ENCODE measurements around the gene NTRK2. TPM values are rescaled to one million over a fixed set of nuclear protein-coding genes. Genes with fewer than 3 reads are reported as not detected.

The NTRK2 gene
- total RNA-seq, 2 experiments from 2014 or later, result 0.45 to 0.65 TPM

GRCh38 chr9:84668196-84669012 lies 1.1 kb upstream of the NTRK2 start:
- no peaks in the 10 kb centered on the region for H3K36me3 Mint-ChIP-seq
- intact Hi-C loops (cut with micrococcal nuclease), result loop anchor here (10.0 kb wide), 1 partner anchor 274 kb away; no protein-coding TSS in a partner anchor
- H3K27ac Mint-ChIP-seq, result no peak overlapping the region
- peak overlapping the region; percentile 48 for H3K4me3 Mint-ChIP-seq
- POLR2A ChIA-PET, result no interaction called here
- DNase-seq, result peak; percentile 63
- peaks cover 20% of the 10 kb centered on the region for H3K4me1 Mint-ChIP-seq (ENCODE audit: low read depth)
- H3K9me3 Mint-ChIP-seq, result no peaks in the 10 kb centered on the region
- CTCF ChIA-PET, result interaction anchor here (0.7 to 1.8 kb wide), 2 partner anchors 113 to 296 kb away, joined by 3 to 10 read pairs; no protein-coding TSS in a partner anchor
- peaks cover 46% of the 10 kb centered on the region for H3K27me3 Mint-ChIP-seq

DNA sequence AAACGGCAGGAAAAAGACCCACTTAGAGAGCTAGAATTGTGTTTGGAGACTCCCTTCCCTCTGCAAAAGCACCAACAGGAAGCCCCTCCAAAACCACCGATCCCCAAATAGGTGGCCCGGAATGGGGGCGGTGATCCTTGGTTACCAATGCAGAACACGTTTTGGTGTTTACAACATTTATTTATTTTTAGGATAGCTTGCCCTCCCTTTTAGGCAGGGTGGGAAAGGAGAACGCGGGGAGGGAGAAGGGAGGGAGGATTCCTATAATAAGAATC lies 579 bp upstream of the NTRK2 start:
- DNase-seq, result no peak
- ChIA-PET POLR2A (no interaction called here), CTCF (interaction anchor here (1.8 kb wide), 1 partner anchor 112 kb away, joined by 10 read pairs; no protein-coding TSS in a partner anchor)
- Mint-ChIP-seq H3K27me3 (peaks cover 46% of the 10 kb centered on the region), H3K4me3 (peak overlapping the region; percentile 48), H3K9me3 (no peaks in the 10 kb centered on the region), H3K36me3 (no peaks in the 10 kb centered on the region), H3K4me1 (ENCODE audit: low read depth) (peaks cover 20% of the 10 kb centered on the region), H3K27ac (no peak overlapping the region)
- intact Hi-C loops (cut with micrococcal nuclease), result loop anchor here (10.0 kb wide), 1 partner anchor 274 kb away; no protein-coding TSS in a partner anchor

DNA sequence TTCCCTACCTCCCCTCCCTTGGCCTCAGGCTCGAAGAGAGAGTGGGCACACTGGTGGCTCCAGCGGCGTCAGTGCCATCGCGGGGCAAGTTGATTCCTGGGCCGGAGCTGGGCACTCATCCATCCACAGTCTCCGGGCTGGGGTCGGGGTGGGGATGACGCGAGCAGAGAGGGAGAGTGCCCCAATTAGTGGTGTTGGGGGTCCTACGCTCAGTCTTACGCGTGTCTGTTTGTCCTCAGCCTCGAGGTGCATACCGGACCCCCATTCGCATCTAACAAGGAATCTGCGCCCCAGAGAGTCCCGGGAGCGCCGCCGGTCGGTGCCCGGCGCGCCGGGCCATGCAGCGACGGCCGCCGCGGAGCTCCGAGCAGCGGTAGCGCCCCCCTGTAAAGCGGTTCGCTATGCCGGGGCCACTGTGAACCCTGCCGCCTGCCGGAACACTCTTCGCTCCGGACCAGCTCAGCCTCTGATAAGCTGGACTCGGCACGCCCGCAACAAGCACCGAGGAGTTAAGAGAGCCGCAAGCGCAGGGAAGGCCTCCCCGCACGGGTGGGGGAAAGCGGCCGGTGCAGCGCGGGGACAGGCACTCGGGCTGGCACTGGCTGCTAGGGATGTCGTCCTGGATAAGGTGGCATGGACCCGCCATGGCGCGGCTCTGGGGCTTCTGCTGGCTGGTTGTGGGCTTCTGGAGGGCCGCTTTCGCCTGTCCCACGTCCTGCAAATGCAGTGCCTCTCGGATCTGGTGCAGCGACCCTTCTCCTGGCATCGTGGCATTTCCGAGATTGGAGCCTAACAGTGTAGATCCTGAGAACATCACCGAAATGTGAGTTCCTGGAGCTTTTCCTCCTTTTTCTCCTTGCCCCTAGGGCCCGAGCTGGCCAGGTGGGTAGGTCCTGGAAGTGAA lies 861 bp downstream of the NTRK2 start:
- Mint-ChIP-seq H3K27me3 (peaks cover 42% of the 10 kb centered on the region), H3K27ac (no peak overlapping the region), H3K36me3 (no peaks in the 10 kb centered on the region), H3K4me1 (ENCODE audit: low read depth) (peaks cover 20% of the 10 kb centered on the region), H3K4me3 (peak overlapping the region; percentile 38), H3K9me3 (no peaks in the 10 kb centered on the region)
- intact Hi-C loops (cut with micrococcal nuclease), result no loop called here
- POLR2A ChIA-PET, result no interaction called here
- CTCF ChIA-PET, result interaction anchor here (2.2 kb wide), 1 partner anchor 110 kb away, joined by 5 read pairs; no protein-coding TSS in a partner anchor
- no peak for DNase-seq

DNA sequence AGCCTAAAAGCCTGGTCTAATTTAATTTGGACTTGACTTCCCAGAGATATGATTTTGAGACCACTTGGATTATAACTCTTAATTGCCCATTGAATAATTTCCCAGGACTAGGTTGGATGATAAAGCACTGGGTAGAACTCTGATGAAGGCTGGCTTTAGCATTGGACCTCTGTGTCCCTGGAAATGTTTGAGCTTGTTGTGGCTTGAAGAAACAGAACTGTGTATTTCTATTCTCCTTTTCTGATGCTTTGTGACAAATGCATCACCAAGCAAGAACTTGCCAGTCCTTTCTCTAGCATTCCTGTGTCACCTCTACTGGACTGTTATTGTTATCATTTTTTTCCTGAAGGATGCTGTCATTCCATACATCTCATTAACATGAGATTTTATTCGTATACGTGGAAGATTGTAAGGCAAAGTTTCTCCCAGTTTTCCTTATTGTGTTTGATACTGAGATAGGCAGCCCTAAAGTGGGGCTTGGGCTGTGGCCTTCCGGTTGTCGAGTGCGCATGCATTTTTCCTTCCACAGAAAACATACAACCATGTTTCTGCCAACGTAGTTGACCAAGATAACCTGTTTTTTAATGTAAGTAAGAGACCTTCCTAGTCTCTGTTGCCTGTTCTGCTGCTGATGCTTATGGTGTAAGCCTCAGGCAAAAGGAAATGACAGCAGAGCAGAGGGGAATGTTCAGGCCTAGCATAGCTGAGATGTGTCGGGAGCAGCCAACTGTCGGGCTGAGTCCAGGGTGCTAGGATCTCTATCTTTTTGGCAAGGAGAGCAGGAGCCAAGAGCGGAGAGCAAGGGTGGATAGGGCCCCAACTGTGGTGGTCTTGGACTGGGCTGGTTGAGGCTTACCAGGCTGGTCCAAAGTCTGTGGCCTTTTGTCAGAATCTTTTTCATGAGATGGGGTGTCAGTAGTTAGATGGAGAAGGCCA lies 2.3 kb downstream of the NTRK2 start:
- ChIA-PET POLR2A (no interaction called here), CTCF (interaction anchor here (2.2 kb wide), 1 partner anchor 109 kb away, joined by 5 read pairs; no protein-coding TSS in a partner anchor)
- Mint-ChIP-seq H3K27me3 (peaks cover 36% of the 10 kb centered on the region), H3K27ac (no peak overlapping the region), H3K4me3 (no peak overlapping the region), H3K36me3 (no peaks in the 10 kb centered on the region), H3K4me1 (ENCODE audit: low read depth) (peaks cover 20% of the 10 kb centered on the region), H3K9me3 (no peaks in the 10 kb centered on the region)
- no peak for DNase-seq
- intact Hi-C loops (cut with micrococcal nuclease), result no loop called here

GRCh38 chr9:84673806-84674205 lies 4.3 kb downstream of the NTRK2 start:
- H3K27me3 Mint-ChIP-seq, result peaks cover 26% of the 10 kb centered on the region
- DNase-seq, result no peak
- no peak overlapping the region for H3K4me3 Mint-ChIP-seq
- no peaks in the 10 kb centered on the region for H3K36me3 Mint-ChIP-seq
- H3K27ac Mint-ChIP-seq, result no peak overlapping the region
- peaks cover 10% of the 10 kb centered on the region for H3K4me1 Mint-ChIP-seq (ENCODE audit: low read depth)
- POLR2A ChIA-PET, result no interaction called here
- no peaks in the 10 kb centered on the region for H3K9me3 Mint-ChIP-seq
- intact Hi-C loops (cut with micrococcal nuclease), result no loop called here
- CTCF ChIA-PET, result no interaction called here

DNA sequence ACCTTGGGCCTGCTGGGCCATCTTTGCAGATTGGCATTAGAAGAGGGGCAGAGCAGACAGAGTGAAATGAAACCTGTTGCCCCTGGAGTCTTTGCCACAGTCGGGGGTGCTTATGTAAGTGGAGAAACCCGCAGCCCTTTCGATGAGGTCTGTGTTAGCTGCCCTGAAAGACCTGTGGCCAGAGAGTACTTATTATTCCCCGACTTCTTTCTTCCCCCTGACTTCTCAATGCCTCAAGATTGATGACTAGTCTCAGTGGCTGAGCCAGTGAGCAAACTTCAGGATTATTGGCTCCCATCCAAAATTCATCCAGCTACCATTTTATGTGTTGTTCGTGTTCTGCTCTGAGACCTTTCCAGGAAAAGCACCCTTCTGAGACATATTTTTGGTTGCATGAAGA lies 7.6 kb downstream of the NTRK2 start:
- Mint-ChIP-seq H3K27ac (no peak overlapping the region), H3K27me3 (peaks cover 6% of the 10 kb centered on the region), H3K9me3 (no peaks in the 10 kb centered on the region), H3K4me1 (ENCODE audit: low read depth) (no peaks in the 10 kb centered on the region), H3K36me3 (no peaks in the 10 kb centered on the region), H3K4me3 (no peak overlapping the region)
- ChIA-PET POLR2A (no interaction called here), CTCF (no interaction called here)
- no peak for DNase-seq
- intact Hi-C loops (cut with micrococcal nuclease), result no loop called here

DNA sequence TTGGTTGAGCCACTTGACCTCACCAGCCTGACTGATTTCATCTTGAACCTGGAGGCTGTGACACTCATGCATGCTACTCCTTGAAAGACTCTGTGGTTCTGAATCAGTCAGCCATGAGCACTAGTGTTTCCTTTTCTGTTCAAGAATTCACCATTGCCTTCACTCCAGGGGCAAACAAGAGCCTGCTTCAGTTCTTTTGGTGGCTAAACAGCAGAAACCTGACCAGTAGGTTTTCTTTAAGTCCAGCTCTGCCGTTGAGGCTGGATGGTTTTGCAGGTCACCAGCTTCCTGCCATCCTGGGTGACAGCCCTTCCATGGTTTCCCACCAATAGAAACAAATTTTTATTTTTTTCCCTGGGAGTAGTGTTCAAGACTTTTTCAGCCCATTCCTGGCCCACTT lies 10.0 kb downstream of the NTRK2 start:
- no peaks in the 10 kb centered on the region for H3K9me3 Mint-ChIP-seq
- peaks cover 2% of the 10 kb centered on the region for H3K27me3 Mint-ChIP-seq
- H3K4me3 Mint-ChIP-seq, result no peak overlapping the region
- ChIA-PET CTCF (no interaction called here), POLR2A (no interaction called here)
- no peaks in the 10 kb centered on the region for H3K36me3 Mint-ChIP-seq
- no peak overlapping the region for H3K27ac Mint-ChIP-seq
- intact Hi-C loops (cut with micrococcal nuclease), result no loop called here
- no peaks in the 10 kb centered on the region for H3K4me1 Mint-ChIP-seq (ENCODE audit: low read depth)
- no peak for DNase-seq

- ChIA-PET CTCF (no interaction called here), POLR2A (no interaction called here)
- H3K9me3 Mint-ChIP-seq, result no peaks in the 10 kb centered on the region
- no peaks in the 10 kb centered on the region for H3K36me3 Mint-ChIP-seq
- H3K27me3 Mint-ChIP-seq, result peaks cover 2% of the 10 kb centered on the region
- H3K27ac Mint-ChIP-seq, result no peak overlapping the region
- no peaks in the 10 kb centered on the region for H3K4me1 Mint-ChIP-seq (ENCODE audit: low read depth)
- DNase-seq, result no peak
- intact Hi-C loops (cut with micrococcal nuclease), result no loop called here
- H3K4me3 Mint-ChIP-seq, result no peak overlapping the region
These were observed 12.2 kb downstream of the NTRK2 start for GRCh38 chr9:84681516-84682285.

DNA sequence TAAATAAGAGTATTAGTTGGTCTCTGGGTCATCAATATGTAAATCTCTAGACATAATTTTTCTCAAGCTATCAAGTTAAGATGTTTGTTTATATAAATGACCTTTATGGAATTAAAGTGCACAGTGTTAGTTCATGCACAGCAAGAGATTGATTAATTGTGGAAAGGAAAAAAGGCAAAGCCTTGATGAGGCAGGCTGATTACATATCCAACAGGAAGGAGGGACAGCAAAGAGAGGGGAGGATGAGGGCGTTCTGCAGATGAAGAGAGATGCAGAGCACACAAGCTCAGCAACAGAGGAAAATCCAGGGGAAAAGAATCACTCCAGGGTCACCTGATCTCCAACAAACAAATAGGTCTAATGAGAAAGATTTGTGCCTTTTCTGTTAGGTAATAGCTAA lies 16.5 kb downstream of the NTRK2 start:
- H3K4me1 Mint-ChIP-seq (ENCODE audit: low read depth), result no peaks in the 10 kb centered on the region
- H3K36me3 Mint-ChIP-seq, result no peaks in the 10 kb centered on the region
- H3K27ac Mint-ChIP-seq, result no peak overlapping the region
- H3K9me3 Mint-ChIP-seq, result no peaks in the 10 kb centered on the region
- ChIA-PET POLR2A (no interaction called here), CTCF (no interaction called here)
- H3K27me3 Mint-ChIP-seq, result no peaks in the 10 kb centered on the region
- H3K4me3 Mint-ChIP-seq, result no peak overlapping the region
- no peak for DNase-seq
- intact Hi-C loops (cut with micrococcal nuclease), result no loop called here

DNA sequence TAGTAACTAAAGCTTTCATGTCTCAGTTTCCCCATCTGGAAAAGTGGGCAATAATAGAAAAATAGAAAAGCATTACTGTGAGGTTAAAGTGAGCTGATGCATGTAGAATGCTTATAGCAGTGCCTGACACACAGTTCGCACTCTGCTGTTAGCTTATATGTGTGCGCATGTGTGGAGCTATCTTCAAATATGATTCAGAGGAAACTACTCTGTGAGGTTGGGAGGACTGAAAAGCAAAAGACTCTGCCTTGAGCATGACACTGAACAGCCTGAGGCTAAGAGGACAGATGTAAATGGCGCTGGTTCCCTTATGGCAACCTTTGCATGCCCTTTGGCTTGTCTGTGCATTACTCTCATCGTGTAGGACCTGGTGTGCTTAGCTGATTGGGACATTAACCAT lies 19.4 kb downstream of the NTRK2 start:
- DNase-seq, result no peak
- ChIA-PET POLR2A (no interaction called here), CTCF (interaction anchor here (1.1 kb wide), 1 partner anchor 93 kb away, joined by 6 read pairs; no protein-coding TSS in a partner anchor)
- Mint-ChIP-seq H3K27me3 (no peaks in the 10 kb centered on the region), H3K36me3 (no peaks in the 10 kb centered on the region), H3K9me3 (no peaks in the 10 kb centered on the region), H3K4me1 (ENCODE audit: low read depth) (no peaks in the 10 kb centered on the region), H3K27ac (no peak overlapping the region), H3K4me3 (no peak overlapping the region)
- intact Hi-C loops (cut with micrococcal nuclease), result no loop called here

DNA sequence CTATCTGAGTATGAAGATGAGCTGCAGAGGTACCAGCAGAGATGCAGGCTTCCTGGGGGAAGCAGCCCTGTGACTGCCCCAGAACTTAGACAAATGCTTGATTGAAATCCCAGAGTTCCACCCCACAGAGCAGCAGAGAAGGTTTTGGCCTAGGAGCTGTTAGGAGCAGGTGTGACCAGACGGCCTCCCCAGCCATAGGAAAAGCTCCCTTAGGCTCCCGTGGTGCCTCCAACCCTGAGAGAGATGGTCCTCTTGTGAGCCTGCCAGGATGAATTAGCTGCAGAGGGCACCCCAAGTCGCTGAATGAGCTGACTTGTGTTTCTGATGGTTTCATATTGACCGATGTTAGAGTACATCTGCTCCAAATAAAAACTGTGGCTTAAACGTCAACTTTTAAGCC lies 22.1 kb downstream of the NTRK2 start:
- Mint-ChIP-seq H3K27ac (no peak overlapping the region), H3K4me1 (ENCODE audit: low read depth) (no peaks in the 10 kb centered on the region), H3K36me3 (no peaks in the 10 kb centered on the region), H3K4me3 (no peak overlapping the region), H3K27me3 (no peaks in the 10 kb centered on the region), H3K9me3 (no peaks in the 10 kb centered on the region)
- CTCF ChIA-PET, result interaction anchor here (0.8 kb wide), 1 partner anchor 90 kb away, joined by 4 read pairs; no protein-coding TSS in a partner anchor
- POLR2A ChIA-PET, result no interaction called here
- no peak for DNase-seq
- intact Hi-C loops (cut with micrococcal nuclease), result loop anchor here (10.0 kb wide), 1 partner anchor 297 kb away; no protein-coding TSS in a partner anchor
